CD4-positive, alpha-beta T cell treated with Interleukin-2 at 100 ng/mL for 4 hours (primary cell): ENCODE measurements around the gene RPL23.
"Not testable (repeated sequence)": the region's sequence is repeated elsewhere in the genome, so short reads cannot be mapped to it uniquely, and the experiment has no call there.

Source experiments
- DNase-seq: peaks from one replicate; pipeline ENCODE4 v3.0.0-alpha.2; 2020; ENCODE audit warnings: low spot score

The RPL23 gene

GRCh38 chr17:38867179-38867967 is 13.9 kb upstream of the RPL23 start:
- DNase-seq: peak; percentile 71

- no peak for DNase-seq
These were observed 11.3 kb upstream of the RPL23 start for GRCh38 chr17:38864636-38865398.

GRCh38 chr17:38861399-38861843 is 7.9 kb upstream of the RPL23 start:
- DNase-seq: no peak

- DNase-seq: no peak
These were observed 3.8 kb upstream of the RPL23 start for GRCh38 chr17:38857271-38857670.

GRCh38 chr17:38855101-38855714 is 1.7 kb upstream of the RPL23 start:
- not testable (repeated sequence) for DNase-seq

GRCh38 chr17:38852771-38853291 is 690 bp downstream of the RPL23 start:
- peak; percentile 26 for DNase-seq

- DNase-seq: no peak
These were observed 2.1 kb downstream of the RPL23 start for GRCh38 chr17:38851434-38851833.

- no peak for DNase-seq
These were observed 3.1 kb downstream of the RPL23 start for GRCh38 chr17:38850374-38850773.

GRCh38 chr17:38848939-38849605 is 4.4 kb downstream of the RPL23 start:
- DNase-seq: no peak

GRCh38 chr17:38848557-38848891 is 5.0 kb downstream of the RPL23 start:
- DNase-seq: no peak

GRCh38 chr17:38844261-38844757 is 9.2 kb downstream of the RPL23 start:
- DNase-seq: no peak

- no peak for DNase-seq
These were observed 27.7 kb downstream of the RPL23 start for GRCh38 chr17:38825762-38826247.

GRCh38 chr17:38824899-38825761 is 28.4 kb downstream of the RPL23 start, which contains the start of gene CWC25:
Gene CWC25, minus strand, starts transcription at chr17:38825321. Its CDS starts 138 bp downstream, at chr17:38825183.
- peak; percentile 98 for DNase-seq

- DNase-seq: peak; percentile 18
These were observed 37.8 kb downstream of the RPL23 start for GRCh38 chr17:38815576-38816193.

- DNase-seq: no peak
These were observed 43.7 kb downstream of the RPL23 start for GRCh38 chr17:38809828-38810227.

GRCh38 chr17:38800237-38800760 is 53.2 kb downstream of the RPL23 start:
- no peak for DNase-seq

GRCh38 chr17:38799501-38800236 is 53.9 kb downstream of the RPL23 start, which contains the start of gene PIP4K2B:
Gene PIP4K2B, minus strand, starts transcription at chr17:38799556. Its CDS starts 132 bp downstream, at chr17:38799424.
- DNase-seq: peak; percentile 91

- DNase-seq: peak; percentile 53
These were observed 54.7 kb downstream of the RPL23 start for GRCh38 chr17:38798614-38799500.
